Measurements from ENCODE around the gene ZNF197.
A peak's percentile ranks its signal among the peaks of the same experiment; 100 is the strongest.

ZNF197 gene

DNA sequence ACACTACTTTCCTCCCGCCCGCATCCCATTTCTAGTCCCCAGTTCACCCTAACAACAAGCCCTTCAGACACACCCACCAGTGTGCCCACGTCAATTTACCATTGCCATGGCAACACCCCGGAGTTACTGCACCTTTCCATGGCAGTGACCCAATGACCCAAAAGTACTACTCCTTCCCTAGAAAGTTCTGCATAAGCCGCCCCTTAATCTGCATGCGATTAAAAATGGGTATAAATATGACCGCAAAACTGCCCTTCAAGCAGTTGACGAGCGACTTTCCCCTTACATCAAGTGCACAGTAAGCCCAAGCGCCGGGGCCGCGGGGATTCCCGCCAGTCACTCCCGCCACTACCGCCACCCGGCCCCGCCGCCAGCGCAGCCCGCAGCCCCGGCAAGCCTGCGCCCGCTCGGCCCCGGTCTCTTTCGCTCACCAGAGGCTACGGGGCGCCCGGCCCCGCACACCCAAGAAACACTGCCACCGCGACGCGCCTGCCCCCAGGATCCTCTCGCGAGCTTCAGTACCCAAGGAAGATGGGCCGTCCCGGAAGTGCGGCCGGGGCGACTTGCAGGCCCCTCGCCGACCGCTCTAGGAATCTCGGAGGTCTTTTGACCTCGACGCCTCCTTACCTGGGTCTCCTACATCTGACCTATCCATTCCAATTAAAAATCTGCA is 60.4 kb downstream of the ZNF197 start:
- H3K4me3 ChIP-seq (ENCODE audit: low read depth, low read length), result peak overlapping the region; percentile 63
- DNase-seq (ENCODE audit: low read depth), result peak; percentile 49
- no peak for TF ChIP-seq CTCF (IDR thresholded peaks at IDR 0.05; ENCODE audit: low read depth, low read length, missing control alignments)

DNA sequence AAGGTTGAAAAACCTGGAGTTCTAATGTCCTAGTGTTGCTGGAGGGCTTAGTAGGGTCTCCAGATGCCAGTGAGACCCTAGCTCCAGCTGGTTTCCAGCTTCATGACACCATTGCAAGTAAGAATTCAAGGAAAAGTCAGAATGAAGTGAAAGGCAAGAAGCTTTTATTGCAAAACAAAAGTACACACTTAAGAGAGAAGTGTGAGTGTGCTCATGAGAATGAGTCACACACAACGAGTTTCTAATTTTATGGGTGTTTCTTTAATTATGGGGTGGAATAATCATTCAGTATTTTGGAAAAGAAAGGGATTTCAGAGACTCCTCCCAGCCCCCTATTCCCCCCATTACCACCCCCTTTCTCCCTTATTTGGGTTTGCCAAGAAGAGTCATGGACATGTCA is 63.1 kb downstream of the ZNF197 start:
- DNase-seq (ENCODE audit: low read depth), result no peak
- no peak for TF ChIP-seq CTCF (IDR thresholded peaks at IDR 0.05; ENCODE audit: low read depth, low read length, missing control alignments)

More for the DNA sequence above, 63.1 kb downstream of the ZNF197 start:
- no peak overlapping the region for H3K4me3 ChIP-seq (ENCODE audit: low read depth, low read length)

All from GM12864 (cell line).